DMS153 treated with DMSO at 0.1 percent for 48 hours (cell line): ENCODE measurements around the gene C17orf107.

ENCODE experiments used
- DNase-seq: peaks from one replicate; lab custom pipeline; 2025; ENCODE audit not compliant: unreplicated experiment; lab: John Stamatoyannopoulos, UW

Gene C17orf107

GRCh38 chr17:4872786-4873185 lies 26.6 kb upstream of the C17orf107 start:
- no peak for DNase-seq

GRCh38 chr17:4877089-4877488 lies 22.2 kb upstream of the C17orf107 start:
- DNase-seq, result no peak

DNA sequence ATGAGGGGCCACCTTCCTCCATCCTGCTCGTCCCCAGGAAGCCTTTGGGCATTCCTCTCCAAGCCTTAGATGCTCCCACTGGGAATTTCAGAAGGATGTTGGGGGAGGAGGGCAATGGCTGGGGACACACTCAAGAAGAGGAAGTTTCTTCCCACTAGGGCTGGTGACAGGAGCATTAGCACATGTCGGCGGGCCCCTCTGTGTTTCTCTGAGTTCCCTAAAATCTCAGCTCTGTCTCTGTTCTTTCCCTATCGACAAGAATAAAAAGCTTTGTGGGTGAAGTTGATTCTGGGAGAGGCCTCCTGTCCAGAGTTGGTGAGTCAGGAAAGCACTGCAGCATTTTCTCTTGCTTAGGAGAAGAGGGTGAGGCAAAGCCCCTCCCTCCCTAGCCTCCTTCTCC lies 19.7 kb upstream of the C17orf107 start:
- no peak for DNase-seq

- no peak for DNase-seq
Measured at GRCh38 chr17:4880857-4881256, 18.5 kb upstream of the C17orf107 start.

- DNase-seq, result peak; percentile 28
Measured at GRCh38 chr17:4881761-4882555, 17.4 kb upstream of the C17orf107 start.

DNA sequence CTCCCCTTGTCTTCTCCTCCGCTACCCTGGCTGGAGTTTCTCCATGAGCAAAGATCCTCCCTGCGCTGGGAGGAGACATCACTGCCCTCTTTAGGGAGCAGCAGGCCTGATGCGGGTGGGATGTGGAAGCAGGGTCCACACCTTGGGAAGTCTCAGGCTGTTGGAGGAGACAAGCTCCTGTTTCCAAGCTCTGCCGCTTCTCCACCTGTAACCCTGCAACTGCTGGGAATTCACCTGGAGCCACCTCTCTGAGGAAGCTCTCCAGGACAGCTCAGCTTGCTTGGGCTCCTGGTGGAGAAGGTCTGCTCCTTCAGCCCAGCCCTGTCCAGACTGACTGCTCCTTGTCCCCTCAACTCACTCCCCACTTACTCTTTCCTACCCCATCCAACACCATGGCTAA lies 14.8 kb upstream of the C17orf107 start:
- no peak for DNase-seq

- no peak for DNase-seq
Measured at GRCh38 chr17:4886830-4887229, 12.5 kb upstream of the C17orf107 start.

DNA sequence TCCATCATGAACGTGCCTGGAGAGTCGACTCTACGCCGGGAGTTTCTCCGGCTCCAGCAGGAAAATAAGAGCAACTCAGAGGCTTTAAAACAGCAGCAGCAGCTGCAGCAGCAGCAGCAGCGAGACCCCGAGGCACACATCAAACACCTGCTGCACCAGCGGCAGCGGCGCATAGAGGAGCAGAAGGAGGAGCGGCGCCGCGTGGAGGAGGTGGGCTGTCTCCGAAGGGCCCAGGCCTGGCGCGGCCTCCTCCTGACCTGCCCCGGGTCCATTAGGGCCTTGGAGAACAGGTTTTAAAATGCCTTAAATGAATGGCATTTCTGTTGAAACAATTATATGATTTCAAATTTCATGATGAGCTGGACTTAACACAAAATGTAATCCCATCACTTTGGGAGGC lies 11.8 kb upstream of the C17orf107 start:
- DNase-seq, result no peak

DNA sequence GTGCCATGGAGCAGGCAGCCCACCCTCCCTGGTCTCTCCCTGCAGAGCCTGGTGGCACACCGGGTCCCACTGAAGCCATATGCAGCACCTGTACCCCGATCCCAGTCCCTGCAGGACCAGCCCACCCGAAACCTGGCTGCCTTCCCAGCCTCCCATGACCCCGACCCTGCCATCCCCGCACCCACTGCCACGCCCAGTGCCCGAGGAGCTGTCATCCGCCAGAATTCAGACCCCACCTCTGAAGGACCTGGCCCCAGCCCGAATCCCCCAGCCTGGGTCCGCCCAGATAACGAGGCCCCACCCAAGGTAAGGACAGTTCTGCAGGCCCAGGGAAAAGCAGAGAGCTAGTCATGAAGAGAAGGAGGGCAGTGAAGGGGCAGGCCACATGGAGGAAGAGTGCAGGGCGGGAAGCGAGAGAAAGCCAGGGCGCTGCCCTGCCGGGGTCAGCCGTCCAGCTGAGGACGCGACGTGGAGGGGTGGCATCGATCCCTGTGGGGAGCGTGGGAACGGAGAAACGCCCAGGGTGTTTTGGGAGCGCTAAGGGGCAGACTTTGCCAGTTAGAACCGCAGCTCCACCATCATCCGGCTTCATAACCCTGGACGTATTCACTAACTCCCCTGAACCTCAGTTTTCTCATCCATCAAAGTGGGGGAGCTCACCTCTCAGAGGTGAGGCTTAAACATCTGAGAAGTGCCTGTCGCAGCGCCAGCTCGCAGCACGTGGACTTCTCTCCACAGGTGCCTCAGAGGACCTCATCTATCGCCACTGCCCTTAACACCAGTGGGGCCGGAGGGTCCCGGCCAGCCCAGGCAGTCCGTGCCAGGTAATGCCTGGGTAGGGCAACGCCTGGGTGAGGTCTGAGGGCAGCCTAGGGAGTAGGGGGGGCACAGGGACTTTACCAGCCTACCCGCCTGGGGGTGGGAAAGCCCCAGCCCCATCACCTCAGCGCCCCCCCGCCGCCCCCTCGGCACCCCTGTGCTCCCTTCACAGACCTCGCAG lies 7.6 kb upstream of the C17orf107 start:
- DNase-seq, result no peak

DNA sequence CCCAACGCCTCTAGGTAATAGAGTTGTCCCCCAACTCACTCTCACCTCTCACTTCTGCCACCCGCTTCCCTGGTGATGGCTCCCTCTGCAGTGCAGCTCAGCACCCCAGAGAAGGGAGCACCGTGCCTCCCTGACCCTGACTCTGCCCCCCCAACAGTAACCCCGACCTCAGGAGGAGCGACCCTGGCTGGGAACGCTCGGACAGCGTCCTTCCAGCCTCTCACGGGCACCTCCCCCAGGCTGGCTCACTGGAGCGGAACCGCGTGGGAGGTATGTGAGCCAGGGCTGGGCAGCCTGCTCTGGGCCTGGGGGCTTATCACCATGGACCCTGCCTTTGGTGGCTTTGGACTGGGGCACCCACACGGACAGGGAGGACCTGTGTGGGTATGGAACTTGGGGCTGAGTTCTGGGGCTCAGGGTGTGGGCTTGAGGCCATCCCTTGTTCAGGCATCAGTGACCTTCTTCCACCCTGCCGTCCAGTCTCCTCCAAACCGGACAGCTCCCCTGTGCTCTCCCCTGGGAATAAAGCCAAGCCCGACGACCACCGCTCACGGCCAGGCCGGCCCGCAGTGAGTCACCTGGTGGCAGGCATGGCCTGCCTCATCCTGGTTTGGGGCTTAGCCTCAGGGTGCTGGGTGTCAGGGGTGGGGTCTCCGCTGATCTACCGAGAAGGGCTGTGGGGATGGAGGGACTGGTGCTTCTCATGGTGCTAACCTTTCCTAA lies 6.7 kb upstream of the C17orf107 start:
- DNase-seq, result no peak

DNA sequence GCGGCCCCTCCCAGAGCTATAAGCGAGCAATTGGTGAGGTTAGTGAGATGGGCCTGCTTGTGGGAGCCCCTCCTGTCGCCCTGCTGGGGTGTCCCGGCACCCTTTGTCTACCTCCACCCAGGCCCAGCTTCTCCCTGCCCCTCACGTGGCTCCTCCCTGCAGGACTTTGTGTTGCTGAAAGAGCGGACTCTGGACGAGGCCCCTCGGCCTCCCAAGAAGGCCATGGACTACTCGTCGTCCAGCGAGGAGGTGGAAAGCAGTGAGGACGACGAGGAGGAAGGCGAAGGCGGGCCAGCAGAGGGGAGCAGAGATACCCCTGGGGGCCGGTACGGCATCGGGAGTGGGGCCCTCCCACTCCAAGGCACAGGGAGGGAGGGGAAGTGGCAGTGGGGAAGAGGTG lies 6.1 kb upstream of the C17orf107 start:
- DNase-seq, result no peak

- DNase-seq, result no peak
Measured at GRCh38 chr17:4893721-4894560, 5.4 kb upstream of the C17orf107 start.

- no peak for DNase-seq
Measured at GRCh38 chr17:4895121-4895520, 4.2 kb upstream of the C17orf107 start.

GRCh38 chr17:4895657-4896331 lies 3.5 kb upstream of the C17orf107 start:
- no peak for DNase-seq

GRCh38 chr17:4896332-4897197 lies 2.8 kb upstream of the C17orf107 start:
- DNase-seq, result no peak

- DNase-seq, result no peak
Measured at GRCh38 chr17:4897198-4897687, 2.1 kb upstream of the C17orf107 start.

GRCh38 chr17:4897785-4898184 lies 1.6 kb upstream of the C17orf107 start:
- DNase-seq, result no peak

GRCh38 chr17:4898351-4898750 lies 985 bp upstream of the C17orf107 start:
- no peak for DNase-seq

DNA sequence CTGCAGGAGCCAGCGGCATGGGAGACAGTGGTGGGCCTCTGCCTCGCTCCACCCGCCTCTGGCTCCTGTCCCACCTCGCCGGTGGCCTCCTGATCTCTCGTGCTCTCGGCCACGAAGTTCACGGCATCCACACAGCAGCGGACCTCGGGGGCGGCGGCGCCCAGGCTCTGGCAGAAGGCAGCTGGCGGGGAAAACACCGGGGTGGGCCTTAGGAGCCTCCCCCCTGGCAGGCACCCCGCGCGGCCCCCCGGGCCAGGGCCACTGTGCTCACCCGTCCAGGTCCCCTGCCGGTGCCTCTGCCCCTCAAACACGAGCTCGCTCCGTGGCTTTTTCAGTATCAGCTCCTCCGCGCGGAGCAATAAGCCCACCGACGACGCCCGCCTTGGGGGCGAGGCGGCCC lies 409 bp upstream of the C17orf107 start:
- no peak for DNase-seq
